Motor neuron (in vitro differentiated cells): ENCODE data around the gene MTM1. TPM values are rescaled to one million over a fixed set of nuclear protein-coding genes. Genes with fewer than 3 reads are reported as not detected.

Experiments
- ATAC-seq, 8 experiments: fragments of 200-7000 bp; cut with Tn5 transposase; replicated peaks in 6 of 8; 2 replicates each; pipeline ENCODE4 v1.8.0; 2021; ENCODE audit warnings: mild to moderate bottlenecking in 8 of 8, moderate library complexity in 8 of 8
- H3K27ac ChIP-seq, 2 donors: fragments of 250-450 bp; sonication (Bioruptor Pico); 2 replicates each; pipeline ENCODE4 v1.9.0; 2021; ENCODE audit warnings: antibody characterized with exemption in 2 of 2, mild to moderate bottlenecking in 2 of 2, moderate library complexity in 1 of 2
- H3K4me1 ChIP-seq, 2 donors: fragments of 250-450 bp; sonication (Bioruptor Pico); replicated peaks in 1 of 2; 2 replicates each; pipeline ENCODE4 v1.6.1; 2021; ENCODE audit warnings: antibody characterized with exemption in 2 of 2, mild to moderate bottlenecking in 2 of 2, moderate library complexity in 1 of 2
- H3K4me3 ChIP-seq, 5 donors: fragments of 250-450 bp; sonication (Bioruptor Pico); 2 replicates each; pipeline ENCODE4 v1.9.0; 2021; ENCODE audit warnings: antibody characterized with exemption in 5 of 5, mild to moderate bottlenecking in 5 of 5, moderate library complexity in 4 of 5
- WGBS, 10 experiments: fragments of 450-650 bp; shearing (Covaris generic); methylation state at CpG; one replicate each; pipeline ENCODE4 v1.0.0; 2022; 5-methylcytosine and 5-hydroxymethylcytosine counted together
- in situ Hi-C, 9 experiments: fragments of 400-800 bp; cut with MboI; loops; one replicate each; pipeline ENCODE4 v1.15.0; 2021; ENCODE audit warnings: low sequenced_read_pairs in 9 of 9, low pct_unique_long_range_greater_than_20kb in 2 of 9; ENCODE audit not compliant: unreplicated experiment in 9 of 9
- total RNA-seq, 8 experiments: library from RNA; unstranded; fragments of 300-600 nt; gene quantifications; 2 replicates each; pipeline versions ENCODE4 v1.2.3 to v1.2.4, GENCODE V29; 2022

The MTM1 gene
- total RNA-seq, 8 experiments from 2014 or later = 4.8 to 13.4 (median 7.0) TPM

- Histone ChIP-seq H3K4me3 (no peak overlapping the region), H3K4me1 (no peaks in the 10 kb centered on the region), H3K27ac (no peak overlapping the region)
- ATAC-seq = no peak
- in situ Hi-C loops = no loop called here
- 68 to 100% (median 95%) methylated on average over 2 of the region's 2 CpGs; no CpG with 5 or more reads in 6 of the 10 experiments for WGBS, 10 experiments
These were observed 87.4 kb downstream of the MTM1 start for GRCh38 chrX:150655788-150656187.

- no peak overlapping the region for H3K27ac ChIP-seq
- in situ Hi-C loops = no loop called here
- no peaks in the 10 kb centered on the region for H3K4me1 ChIP-seq
- ATAC-seq = peak in 3 of 8 experiments; percentile 19 to 70 (median 57)
- WGBS, 10 experiments = 43 to 100% methylated on average over 1 of the region's 2 CpGs; no CpG with 5 or more reads in 8 of the 10 experiments
- no peak overlapping the region for H3K4me3 ChIP-seq
These were observed 94.7 kb downstream of the MTM1 start for GRCh38 chrX:150663073-150663472.

GRCh38 chrX:150664290-150664689, 95.9 kb downstream of the MTM1 start:
- Histone ChIP-seq H3K4me1 (no peaks in the 10 kb centered on the region), H3K27ac (no peak overlapping the region), H3K4me3 (no peak overlapping the region)
- in situ Hi-C loops = no loop called here
- no peak for ATAC-seq
- WGBS, 10 experiments = 11 to 88% methylated on average over 1 of the region's 2 CpGs; no CpG with 5 or more reads in 8 of the 10 experiments

GRCh38 chrX:150676221-150676620, 107.8 kb downstream of the MTM1 start:
- no peak overlapping the region for H3K4me3 ChIP-seq
- no peak for ATAC-seq
- peaks cover 0 to 3% of the 10 kb centered on the region in 2 donors for H3K4me1 ChIP-seq
- no peak overlapping the region for H3K27ac ChIP-seq
- in situ Hi-C loops = loop anchor here in 4 of 9 experiments (25.0 kb wide), 1 partner anchor 714 kb away; no protein-coding TSS in a partner anchor
- 0 to 83% (median 17%) methylated on average over 1 to 2 of the region's 2 CpGs; no CpG with 5 or more reads in 5 of the 10 experiments for WGBS, 10 experiments

GRCh38 chrX:150680974-150681373, 112.6 kb downstream of the MTM1 start:
- in situ Hi-C loops = loop anchor here in 4 of 9 experiments (25.0 kb wide), 1 partner anchor 719 kb away; no protein-coding TSS in a partner anchor
- Histone ChIP-seq H3K27ac (no peak overlapping the region), H3K4me3 (no peak overlapping the region), H3K4me1 (peaks cover 0 to 3% of the 10 kb centered on the region in 2 donors)
- WGBS, 10 experiments = 0 to 75% (median 40%) methylated on average over 1 to 4 of the region's 7 CpGs; no CpG with 5 or more reads in 5 of the 10 experiments
- peak in 7 of 8 experiments; percentile 20 to 79 (median 67) for ATAC-seq

GRCh38 chrX:150683112-150683511, 114.7 kb downstream of the MTM1 start:
- H3K27ac ChIP-seq = no peak overlapping the region
- 0 to 80% (median 50%) methylated on average over 1 to 3 of the region's 3 CpGs; no CpG with 5 or more reads in 5 of the 10 experiments for WGBS, 10 experiments
- in situ Hi-C loops = loop anchor here in 4 of 9 experiments (25.0 kb wide), 1 partner anchor 721 kb away; no protein-coding TSS in a partner anchor
- no peak overlapping the region for H3K4me3 ChIP-seq
- ATAC-seq = no peak
- H3K4me1 ChIP-seq = peaks cover 0 to 3% of the 10 kb centered on the region in 2 donors

- 22 to 100% (median 71%) methylated on average over 1 to 7 of the region's 7 CpGs; no CpG with 5 or more reads in 5 of the 10 experiments for WGBS, 10 experiments
- in situ Hi-C loops = loop anchor here in 4 of 9 experiments (25.0 kb wide), 1 partner anchor 721 kb away; no protein-coding TSS in a partner anchor
- H3K27ac ChIP-seq = no peak overlapping the region
- peak in 3 of 8 experiments; percentile 34 to 52 (median 45) for ATAC-seq
- H3K4me3 ChIP-seq = no peak overlapping the region
- H3K4me1 ChIP-seq = peaks cover 0 to 3% of the 10 kb centered on the region in 2 donors
These were observed 115.2 kb downstream of the MTM1 start for GRCh38 chrX:150683536-150684146.

GRCh38 chrX:150688911-150689451, 120.6 kb downstream of the MTM1 start:
- Histone ChIP-seq H3K4me3 (no peak overlapping the region), H3K4me1 (peaks cover 0 to 6% of the 10 kb centered on the region in 2 donors), H3K27ac (no peak overlapping the region)
- 28 to 100% (median 69%) methylated on average over 1 to 4 of the region's 5 CpGs; no CpG with 5 or more reads in 6 of the 10 experiments for WGBS, 10 experiments
- in situ Hi-C loops = loop anchor here in 4 of 9 experiments (25.0 kb wide), 1 partner anchor 727 kb away; no protein-coding TSS in a partner anchor
- ATAC-seq = no peak

- Histone ChIP-seq H3K4me1 (peaks cover 6 to 16% of the 10 kb centered on the region in 2 donors), H3K27ac (no peak overlapping the region), H3K4me3 (no peak overlapping the region)
- in situ Hi-C loops = loop anchor here in 4 of 9 experiments (25.0 kb wide), 1 partner anchor 728 kb away; no protein-coding TSS in a partner anchor
- ATAC-seq = no peak
These were observed 121.7 kb downstream of the MTM1 start for GRCh38 chrX:150690126-150690525.

- H3K4me1 ChIP-seq = peaks cover 6 to 16% of the 10 kb centered on the region in 2 donors
- in situ Hi-C loops = loop anchor here in 4 of 9 experiments (25.0 kb wide), 1 partner anchor 730 kb away; no protein-coding TSS in a partner anchor
- no peak overlapping the region for H3K27ac ChIP-seq
- 42 to 100% (median 56%) methylated on average over 1 to 3 of the region's 5 CpGs; no CpG with 5 or more reads in 7 of the 10 experiments for WGBS, 10 experiments
- peak overlapping the region; percentile 50 to 97 (median 93) for H3K4me3 ChIP-seq
- ATAC-seq = no peak
These were observed 123.9 kb downstream of the MTM1 start for GRCh38 chrX:150692296-150692695.

GRCh38 chrX:150692831-150693724, 124.7 kb downstream of the MTM1 start, which contains the start of gene MTMR1:
Gene MTMR1, plus strand, starts transcription at chrX:150693396. Its CDS starts 135 bp downstream, at chrX:150693531.
- in situ Hi-C loops = loop anchor here in 4 of 9 experiments (25.0 kb wide), 1 partner anchor 731 kb away; no protein-coding TSS in a partner anchor
- peaks cover 6 to 16% of the 10 kb centered on the region in 2 donors for H3K4me1 ChIP-seq
- H3K4me3 ChIP-seq = peak within 1 kb of the TSS; percentile 50 to 97 (median 93)
- WGBS, 10 experiments = 28% methylated on average over 3 of the region's 92 CpGs; no CpG with 5 or more reads in 9 of the 10 experiments
- peak; percentile 39 to 81 (median 73) for ATAC-seq
- peak within 1 kb of the TSS; percentile 96 to 97 for H3K27ac ChIP-seq
